HEK293 (cell line): ENCODE results near the gene KCNIP2.

Experiments
- GLI4 ChIP-seq: fragments of 450-650 bp; formaldehyde crosslinking; IDR thresholded peaks from 2 replicates; pipeline ENCODE4 v1.5.1; 2016; ENCODE audit warnings: missing biosample characterization, missing genetic modification characterization
- GLIS2 ChIP-seq: fragments of 450-650 bp; formaldehyde crosslinking; IDR thresholded peaks from 2 replicates; pipeline ENCODE4 v1.5.1; 2016; ENCODE audit warnings: missing biosample characterization, missing genetic modification characterization
- KLF17 ChIP-seq: fragments of 450-650 bp; formaldehyde crosslinking; IDR thresholded peaks from 2 replicates; pipeline ENCODE4 v1.5.1; 2016; ENCODE audit warnings: missing biosample characterization, missing genetic modification characterization
- KLF7 ChIP-seq: fragments of 450-650 bp; formaldehyde crosslinking; IDR thresholded peaks from 2 replicates; pipeline ENCODE4 v1.5.1; 2016; ENCODE audit warnings: missing biosample characterization, missing genetic modification characterization, borderline replicate concordance
- PRDM10 ChIP-seq: fragments of 450-650 bp; formaldehyde crosslinking; IDR thresholded peaks from 2 replicates; pipeline ENCODE4 v1.5.1; 2016; ENCODE audit warnings: missing biosample characterization, missing genetic modification characterization
- PRDM4 ChIP-seq: fragments of 450-650 bp; formaldehyde crosslinking; IDR thresholded peaks from 2 replicates; pipeline ENCODE4 v1.5.1; 2017; ENCODE audit warnings: missing biosample characterization, missing genetic modification characterization
- SETDB1 ChIP-seq: IDR thresholded peaks from one replicate; pipeline ENCODE4 v1.6.1; 2017; ENCODE audit warnings: mild to moderate bottlenecking, low read length, moderate library complexity, mixed read lengths; ENCODE audit not compliant: insufficient read length
- SP2 ChIP-seq: fragments of 450-650 bp; formaldehyde crosslinking; IDR thresholded peaks from 2 replicates; pipeline ENCODE4 v1.5.1; 2016; ENCODE audit warnings: missing biosample characterization, missing genetic modification characterization
- ZBTB44 ChIP-seq: fragments of 450-650 bp; IDR thresholded peaks from 2 replicates; pipeline ENCODE4 v1.5.1; 2018; ENCODE audit warnings: missing biosample characterization, mild to moderate bottlenecking, missing genetic modification characterization
- ZBTB48 ChIP-seq: fragments of 450-650 bp; formaldehyde crosslinking; IDR thresholded peaks from 2 replicates; pipeline ENCODE4 v1.5.1; 2016; ENCODE audit warnings: missing biosample characterization, missing genetic modification characterization
- ZEB2 ChIP-seq: fragments of 450-650 bp; formaldehyde crosslinking; IDR thresholded peaks from 2 replicates; pipeline ENCODE4 v1.5.1; 2016; ENCODE audit warnings: missing biosample characterization, missing genetic modification characterization
- ZNF211 ChIP-seq: fragments of 450-650 bp; formaldehyde crosslinking; IDR thresholded peaks from 2 replicates; pipeline ENCODE4 v1.5.1; 2016; ENCODE audit warnings: low read depth, missing biosample characterization, missing genetic modification characterization
- ZNF221 ChIP-seq: fragments of 450-650 bp; formaldehyde crosslinking; IDR thresholded peaks from 2 replicates; pipeline ENCODE4 v1.5.1; 2017; ENCODE audit warnings: missing biosample characterization, missing genetic modification characterization, borderline replicate concordance
- ZNF398 ChIP-seq: fragments of 450-650 bp; formaldehyde crosslinking; IDR thresholded peaks from 2 replicates; pipeline ENCODE4 v1.5.1; 2017; ENCODE audit warnings: missing biosample characterization, missing genetic modification characterization
- ZNF488 ChIP-seq: fragments of 450-650 bp; formaldehyde crosslinking; IDR thresholded peaks from 2 replicates; pipeline ENCODE4 v1.5.1; 2016; ENCODE audit warnings: missing biosample characterization, missing genetic modification characterization
- ZNF580 ChIP-seq: fragments of 450-650 bp; formaldehyde crosslinking; IDR thresholded peaks from 2 replicates; pipeline ENCODE4 v1.5.1; 2016; ENCODE audit warnings: missing biosample characterization, missing genetic modification characterization
- ZNF76 ChIP-seq: fragments of 450-650 bp; formaldehyde crosslinking; IDR thresholded peaks from 2 replicates; pipeline ENCODE4; 2016; ENCODE audit warnings: low read depth, missing biosample characterization, missing genetic modification characterization, borderline replicate concordance
- ZNF837 ChIP-seq: fragments of 450-650 bp; formaldehyde crosslinking; IDR thresholded peaks from 2 replicates; pipeline ENCODE4 v1.5.1; 2016; ENCODE audit warnings: missing biosample characterization, missing genetic modification characterization
- ZSCAN5A ChIP-seq: fragments of 450-650 bp; formaldehyde crosslinking; IDR thresholded peaks from 2 replicates; pipeline ENCODE4 v1.5.1; 2016; ENCODE audit warnings: missing biosample characterization, missing genetic modification characterization

The KCNIP2 gene

GRCh38 chr10:101782811-101783735 lies 60.5 kb downstream of the KCNIP2 start, which contains the start of gene NPM3 (continued):
- TF ChIP-seq PRDM10 (tag by site-specific recombination) = peak; percentile 90
- no peak for TF ChIP-seq ZNF221 (tag by site-specific recombination)
- peak; percentile 75 for TF ChIP-seq KLF17 (tag by site-specific recombination)
- peak; percentile 56; the same call in 1 of the 2 replicates for TF ChIP-seq ZBTB48 (tag by site-specific recombination)
- TF ChIP-seq ZNF837 (tag by site-specific recombination) = no peak
- 0 out of 2 replicates have a peak, but pooled peaks have one; percentile 20 for TF ChIP-seq ZEB2 (tag by site-specific recombination)
- TF ChIP-seq GLI4 = peak; percentile 40; the same call in 1 of the 2 replicates
- peak; percentile 58; the same call in 1 of the 2 replicates for TF ChIP-seq ZNF76 (tag by site-specific recombination)
- TF ChIP-seq KLF7 = peak; percentile 71
- 0 out of 2 replicates have a peak, but pooled peaks have one; percentile 24 for TF ChIP-seq ZSCAN5A
- 0 out of 2 replicates have a peak, but pooled peaks have one; percentile 6 for TF ChIP-seq ZNF488
- TF ChIP-seq SETDB1 = no peak
- no peak for TF ChIP-seq ZNF211 (tag by site-specific recombination)
- TF ChIP-seq ZNF580 (tag by site-specific recombination) = 0 out of 2 replicates have a peak, but pooled peaks have one; percentile 50
- peak; percentile 91 for TF ChIP-seq ZNF398 (tag by site-specific recombination)
- peak; percentile 64 for TF ChIP-seq PRDM4
- peak; percentile 74 for TF ChIP-seq SP2 (tag by site-specific recombination)
- TF ChIP-seq GLIS2 = peak; percentile 83
- peak; percentile 12; the same call in 1 of the 2 replicates for TF ChIP-seq ZBTB44 (tag by site-specific recombination)
- TF ChIP-seq, all 188 proteins: peak for 49
